Measurements from ENCODE around the gene TAS2R10. TPM values are rescaled to one million over a fixed set of nuclear protein-coding genes. Genes with fewer than 3 reads are reported as not detected.

The TAS2R10 gene, protein sequence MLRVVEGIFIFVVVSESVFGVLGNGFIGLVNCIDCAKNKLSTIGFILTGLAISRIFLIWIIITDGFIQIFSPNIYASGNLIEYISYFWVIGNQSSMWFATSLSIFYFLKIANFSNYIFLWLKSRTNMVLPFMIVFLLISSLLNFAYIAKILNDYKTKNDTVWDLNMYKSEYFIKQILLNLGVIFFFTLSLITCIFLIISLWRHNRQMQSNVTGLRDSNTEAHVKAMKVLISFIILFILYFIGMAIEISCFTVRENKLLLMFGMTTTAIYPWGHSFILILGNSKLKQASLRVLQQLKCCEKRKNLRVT
- 0.27 and 1.2 TPM in 2 replicates for total RNA-seq
- 1.3 TPM for total RNA-seq (2013)
- polyA plus RNA-seq, result not detected in 2 replicates
- 0.29 TPM in 1 of 2 replicates, not detected in the other for polyA minus RNA-seq

GRCh38 chr12:10826258-10826657, at the start of gene TAS2R10:
Gene TAS2R10, minus strand, starts transcription at chr12:10826358. Its CDS starts 89 bp downstream, at chr12:10826269.
- ChIA-PET POLR2A (no interaction called here), CTCF (no interaction called here)
- H3K4me3 Mint-ChIP-seq, result no peak within 1 kb of the TSS
- Histone ChIP-seq H3K27ac (ENCODE audit: low read length in 2 of 2) (no peak within 1 kb of the TSS), H3K4me3 (ENCODE audit: control extremely low read depth in 1 of 5, extremely low read depth in 1 of 5, insufficient read depth in 1 of 5, low read depth in 2 of 5, low read length in 4 of 5) (no peak within 1 kb of the TSS), H3K9ac (ENCODE audit: low read length) (no peak within 1 kb of the TSS), H3K4me1 (ENCODE audit: control insufficient read depth in 2 of 2, insufficient read depth in 2 of 2, low read length in 2 of 2) (no peaks in the 10 kb centered on the region), H3K36me3 (replicated peaks in 1 of 2; ENCODE audit: control extremely low read depth in 1 of 2, control insufficient read depth in 1 of 2, extremely low read depth in 1 of 2, insufficient read depth in 2 of 2, low read length in 1 of 2) (no peaks in the 10 kb centered on the region), H3K79me2 (ENCODE audit: control insufficient read depth, insufficient read depth, low read length) (no peaks in the 10 kb centered on the region), H3K27me3 (replicated peaks in 1 of 4; ENCODE audit: control extremely low read depth in 1 of 4, control insufficient read depth in 3 of 4, insufficient read depth in 4 of 4, low read length in 3 of 4) (no peaks in the 10 kb centered on the region), H3K4me2 (replicated peaks; ENCODE audit: low read depth, low read length, poor library complexity, severe bottlenecking) (no peak within 1 kb of the TSS), H4K20me1 (ENCODE audit: control insufficient read depth, insufficient read depth, low read length, poor library complexity, severe bottlenecking) (no peaks in the 10 kb centered on the region), H3K9me3 (ENCODE audit: control extremely low read depth in 1 of 3, control insufficient read depth in 2 of 3, insufficient read depth in 1 of 3, low read length in 2 of 3) (peaks cover 0 to 3% (median 0%) of the 10 kb centered on the region in 3 donors), H2AFZ (ENCODE audit: insufficient read depth, low read depth, low read length, poor library complexity, severe bottlenecking) (no peak within 1 kb of the TSS)
- intact Hi-C loops (cut with micrococcal nuclease), result no loop called here
- DNase-seq, result no peak
- no peak for ATAC-seq (ENCODE audit: low read depth)
- no CpG with 5 or more reads among the region's 3 CpGs for WGBS (ENCODE audit: insufficient coverage)
- H3K9me3 Mint-ChIP-seq (ENCODE audit: insufficient read depth), result no peaks in the 10 kb centered on the region
- no peaks in the 10 kb centered on the region for H3K4me1 Mint-ChIP-seq
- H3K27ac Mint-ChIP-seq, result no peak within 1 kb of the TSS
- no peak for TF ChIP-seq EZH2 (IDR thresholded peaks at IDR 0.05; ENCODE audit: borderline replicate concordance, insufficient read depth, low read depth, low read length, poor library complexity, severe bottlenecking)
- TF ChIP-seq, protein P1, sequence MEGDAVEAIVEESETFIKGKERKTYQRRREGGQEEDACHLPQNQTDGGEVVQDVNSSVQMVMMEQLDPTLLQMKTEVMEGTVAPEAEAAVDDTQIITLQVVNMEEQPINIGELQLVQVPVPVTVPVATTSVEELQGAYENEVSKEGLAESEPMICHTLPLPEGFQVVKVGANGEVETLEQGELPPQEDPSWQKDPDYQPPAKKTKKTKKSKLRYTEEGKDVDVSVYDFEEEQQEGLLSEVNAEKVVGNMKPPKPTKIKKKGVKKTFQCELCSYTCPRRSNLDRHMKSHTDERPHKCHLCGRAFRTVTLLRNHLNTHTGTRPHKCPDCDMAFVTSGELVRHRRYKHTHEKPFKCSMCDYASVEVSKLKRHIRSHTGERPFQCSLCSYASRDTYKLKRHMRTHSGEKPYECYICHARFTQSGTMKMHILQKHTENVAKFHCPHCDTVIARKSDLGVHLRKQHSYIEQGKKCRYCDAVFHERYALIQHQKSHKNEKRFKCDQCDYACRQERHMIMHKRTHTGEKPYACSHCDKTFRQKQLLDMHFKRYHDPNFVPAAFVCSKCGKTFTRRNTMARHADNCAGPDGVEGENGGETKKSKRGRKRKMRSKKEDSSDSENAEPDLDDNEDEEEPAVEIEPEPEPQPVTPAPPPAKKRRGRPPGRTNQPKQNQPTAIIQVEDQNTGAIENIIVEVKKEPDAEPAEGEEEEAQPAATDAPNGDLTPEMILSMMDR (IDR thresholded peaks at IDR 0.05), result no peak
- no peaks in the 10 kb centered on the region for H3K27me3 Mint-ChIP-seq

DNA sequence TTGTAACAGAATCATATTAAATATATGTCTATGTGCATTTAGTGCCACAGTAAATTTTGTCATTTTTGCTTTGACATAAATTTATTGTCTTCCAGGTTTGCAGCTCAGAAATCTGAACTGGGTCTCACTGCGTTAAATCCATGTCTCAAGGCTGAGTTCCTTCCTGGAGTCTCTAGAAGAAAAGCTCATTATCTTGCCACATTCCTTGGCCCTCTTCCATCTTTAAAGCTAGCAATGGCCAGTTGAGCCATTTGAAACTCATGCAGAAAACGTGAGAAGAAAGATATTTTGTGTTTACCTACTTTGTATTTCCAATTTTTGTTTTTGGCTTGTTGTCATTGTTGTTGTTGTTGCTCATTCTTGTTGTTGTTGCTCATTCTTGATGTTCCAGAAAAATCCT, 47.2 kb upstream of the TAS2R10 start:
- H3K9me3 ChIP-seq (ENCODE audit: control extremely low read depth in 1 of 3, control insufficient read depth in 2 of 3, insufficient read depth in 1 of 3, low read length in 2 of 3), result no peaks in the 10 kb centered on the region
- no peaks in the 10 kb centered on the region for H4K20me1 ChIP-seq (ENCODE audit: control insufficient read depth, insufficient read depth, low read length, poor library complexity, severe bottlenecking)
- Mint-ChIP-seq H3K9me3 (ENCODE audit: insufficient read depth) (peaks cover 8% of the 10 kb centered on the region), H3K4me3 (no peak overlapping the region), H3K27ac (no peak overlapping the region), H3K27me3 (no peaks in the 10 kb centered on the region), H3K4me1 (no peaks in the 10 kb centered on the region)
- intact Hi-C loops (cut with micrococcal nuclease), result no loop called here
- ChIA-PET POLR2A (no interaction called here), CTCF (no interaction called here)
- TF ChIP-seq, protein P1 (IDR thresholded peaks at IDR 0.05), result no peak
- TF ChIP-seq EZH2 (IDR thresholded peaks at IDR 0.05; ENCODE audit: borderline replicate concordance, insufficient read depth, low read depth, low read length, poor library complexity, severe bottlenecking), result no peak
- H3K27me3 ChIP-seq (replicated peaks in 1 of 4; ENCODE audit: control extremely low read depth in 1 of 4, control insufficient read depth in 3 of 4, insufficient read depth in 4 of 4, low read length in 3 of 4), result no peaks in the 10 kb centered on the region
- 100% methylated on average over 1 of the region's 2 CpGs for WGBS (ENCODE audit: insufficient coverage)
- no peak for DNase-seq
- H3K36me3 ChIP-seq (replicated peaks in 1 of 2; ENCODE audit: control extremely low read depth in 1 of 2, control insufficient read depth in 1 of 2, extremely low read depth in 1 of 2, insufficient read depth in 2 of 2, low read length in 1 of 2), result peaks cover 0 to 9% of the 10 kb centered on the region in 2 experiments
- H3K4me3 ChIP-seq (ENCODE audit: control extremely low read depth in 1 of 5, extremely low read depth in 1 of 5, insufficient read depth in 1 of 5, low read depth in 2 of 5, low read length in 4 of 5), result no peak overlapping the region
- no peak overlapping the region for H2AFZ ChIP-seq (ENCODE audit: insufficient read depth, low read depth, low read length, poor library complexity, severe bottlenecking)
- H3K4me2 ChIP-seq (replicated peaks; ENCODE audit: low read depth, low read length, poor library complexity, severe bottlenecking), result no peak overlapping the region
- no peaks in the 10 kb centered on the region for H3K4me1 ChIP-seq (ENCODE audit: control insufficient read depth in 2 of 2, insufficient read depth in 2 of 2, low read length in 2 of 2)
- ATAC-seq (ENCODE audit: low read depth), result no peak
- no peaks in the 10 kb centered on the region for H3K79me2 ChIP-seq (ENCODE audit: control insufficient read depth, insufficient read depth, low read length)
- H3K27ac ChIP-seq (ENCODE audit: low read length in 2 of 2), result no peak overlapping the region
- no peak overlapping the region for H3K9ac ChIP-seq (ENCODE audit: low read length)

All from B cell (primary cell).